ACC112 (cell line): ENCODE measurements around the gene MESP2.

Experiments used
- H2AFZ ChIP-seq: fragments of 200-600 bp; sonication (generic); one replicate; pipeline ENCODE4 v1.6.0; 2017; ENCODE audit warnings: antibody characterized with exemption, low read length; ENCODE audit not compliant: unreplicated experiment
- H3K27ac ChIP-seq: fragments of 200-600 bp; sonication (generic); 2 replicates; pipeline ENCODE4 v1.5.1; 2014; ENCODE audit warnings: low read depth, mild to moderate bottlenecking, antibody characterized with exemption, low read length, moderate library complexity
- H3K27me3 ChIP-seq: fragments of 200-600 bp; sonication (generic); 2 replicates; pipeline ENCODE4 v1.6.1; 2014; ENCODE audit warnings: mild to moderate bottlenecking, antibody characterized with exemption, low read length, moderate library complexity, mixed read lengths; ENCODE audit not compliant: insufficient read depth
- H3K36me3 ChIP-seq: fragments of 200-600 bp; sonication (generic); 2 replicates; pipeline ENCODE4 v1.6.1; 2016; ENCODE audit warnings: mild to moderate bottlenecking, antibody characterized with exemption, low read length, moderate library complexity, mixed read lengths; ENCODE audit not compliant: insufficient read depth
- H3K4me1 ChIP-seq: fragments of 200-600 bp; sonication (generic); one replicate; pipeline ENCODE4 v1.6.1; 2016; ENCODE audit warnings: low read length, mixed read lengths; ENCODE audit not compliant: insufficient read depth, unreplicated experiment, control insufficient read depth
- H3K4me3 ChIP-seq: fragments of 200-600 bp; sonication (generic); 2 replicates; pipeline ENCODE4 v1.5.1; 2014; ENCODE audit warnings: mild to moderate bottlenecking, low read depth, low read length
- H3K79me2 ChIP-seq: fragments of 200-600 bp; sonication (generic); one replicate; pipeline ENCODE4 v1.6.0; 2016; ENCODE audit warnings: low read length; ENCODE audit not compliant: control insufficient read depth, unreplicated experiment, insufficient read depth

The MESP2 gene

GRCh38 chr15:89755701-89756100 is 20.4 kb upstream of the MESP2 start:
- Histone ChIP-seq H3K36me3 (no peaks in the 10 kb centered on the region), H3K27me3 (no peaks in the 10 kb centered on the region), H3K4me3 (no peak overlapping the region), H3K27ac (no peak overlapping the region), H3K79me2 (no peaks in the 10 kb centered on the region), H3K4me1 (no peaks in the 10 kb centered on the region), H2AFZ (no peak overlapping the region)

GRCh38 chr15:89756897-89757296 is 19.2 kb upstream of the MESP2 start:
- Histone ChIP-seq H3K4me1 (no peaks in the 10 kb centered on the region), H3K4me3 (no peak overlapping the region), H3K27ac (no peak overlapping the region), H3K79me2 (no peaks in the 10 kb centered on the region), H2AFZ (no peak overlapping the region), H3K36me3 (no peaks in the 10 kb centered on the region), H3K27me3 (no peaks in the 10 kb centered on the region)

GRCh38 chr15:89758283-89758682 is 17.8 kb upstream of the MESP2 start:
- H3K27me3 ChIP-seq, result no peaks in the 10 kb centered on the region
- H2AFZ ChIP-seq, result no peak overlapping the region
- H3K4me3 ChIP-seq, result no peak overlapping the region
- no peak overlapping the region for H3K27ac ChIP-seq
- H3K4me1 ChIP-seq, result no peaks in the 10 kb centered on the region
- H3K36me3 ChIP-seq, result no peaks in the 10 kb centered on the region
- H3K79me2 ChIP-seq, result no peaks in the 10 kb centered on the region

- peaks cover 5% of the 10 kb centered on the region; the same call in 1 of the 2 replicates for H3K36me3 ChIP-seq
- no peaks in the 10 kb centered on the region for H3K27me3 ChIP-seq
- no peaks in the 10 kb centered on the region for H3K4me1 ChIP-seq
- no peak overlapping the region for H2AFZ ChIP-seq
- no peak overlapping the region for H3K27ac ChIP-seq
- H3K4me3 ChIP-seq, result no peak overlapping the region
- no peaks in the 10 kb centered on the region for H3K79me2 ChIP-seq
Measured at GRCh38 chr15:89758981-89759380, 17.2 kb upstream of the MESP2 start.

GRCh38 chr15:89759835-89760234 is 16.3 kb upstream of the MESP2 start:
- H3K27ac ChIP-seq, result no peak overlapping the region
- H3K27me3 ChIP-seq, result no peaks in the 10 kb centered on the region
- no peak overlapping the region for H2AFZ ChIP-seq
- H3K4me1 ChIP-seq, result no peaks in the 10 kb centered on the region
- H3K4me3 ChIP-seq, result no peak overlapping the region
- peaks cover 5% of the 10 kb centered on the region; the same call in 1 of the 2 replicates for H3K36me3 ChIP-seq
- no peaks in the 10 kb centered on the region for H3K79me2 ChIP-seq

- H3K4me3 ChIP-seq, result no peak overlapping the region
- H3K27ac ChIP-seq, result no peak overlapping the region
- no peaks in the 10 kb centered on the region for H3K27me3 ChIP-seq
- no peaks in the 10 kb centered on the region for H3K4me1 ChIP-seq
- H3K36me3 ChIP-seq, result peaks cover 5% of the 10 kb centered on the region; the same call in 1 of the 2 replicates
- no peaks in the 10 kb centered on the region for H3K79me2 ChIP-seq
- no peak overlapping the region for H2AFZ ChIP-seq
Measured at GRCh38 chr15:89760303-89761008, 15.7 kb upstream of the MESP2 start.

GRCh38 chr15:89761009-89761831 is 14.9 kb upstream of the MESP2 start:
- no peaks in the 10 kb centered on the region for H3K79me2 ChIP-seq
- no peaks in the 10 kb centered on the region for H3K27me3 ChIP-seq
- H2AFZ ChIP-seq, result no peak overlapping the region
- no peak overlapping the region for H3K27ac ChIP-seq
- H3K36me3 ChIP-seq, result peaks cover 5% of the 10 kb centered on the region; the same call in 1 of the 2 replicates
- no peak overlapping the region for H3K4me3 ChIP-seq
- no peaks in the 10 kb centered on the region for H3K4me1 ChIP-seq

- Histone ChIP-seq H3K27me3 (no peaks in the 10 kb centered on the region), H3K27ac (no peak overlapping the region), H3K36me3 (peaks cover 5% of the 10 kb centered on the region; the same call in 1 of the 2 replicates), H2AFZ (no peak overlapping the region), H3K4me3 (no peak overlapping the region), H3K4me1 (no peaks in the 10 kb centered on the region), H3K79me2 (no peaks in the 10 kb centered on the region)
Measured at GRCh38 chr15:89761929-89762328, 14.2 kb upstream of the MESP2 start.

GRCh38 chr15:89765694-89766093 is 10.4 kb upstream of the MESP2 start:
- H3K4me3 ChIP-seq, result no peak overlapping the region
- peaks cover 11% of the 10 kb centered on the region for H3K4me1 ChIP-seq
- H3K36me3 ChIP-seq, result peaks cover 5% of the 10 kb centered on the region; the same call in 1 of the 2 replicates

GRCh38 chr15:89766357-89767311 is 9.5 kb upstream of the MESP2 start:
- H3K27ac ChIP-seq, result no peak overlapping the region
- peaks cover 5% of the 10 kb centered on the region; the same call in 1 of the 2 replicates for H3K36me3 ChIP-seq
- H3K27me3 ChIP-seq, result no peaks in the 10 kb centered on the region
- H3K4me3 ChIP-seq, result no peak overlapping the region
- peaks cover 14% of the 10 kb centered on the region for H3K4me1 ChIP-seq
- no peaks in the 10 kb centered on the region for H3K79me2 ChIP-seq
- no peak overlapping the region for H2AFZ ChIP-seq

More at GRCh38 chr15:89765694-89766093, 10.4 kb upstream of the MESP2 start:
- no peaks in the 10 kb centered on the region for H3K27me3 ChIP-seq
- no peak overlapping the region for H3K27ac ChIP-seq
- H3K79me2 ChIP-seq, result no peaks in the 10 kb centered on the region
- no peak overlapping the region for H2AFZ ChIP-seq
